Suprapubic skin (tissue), 4 donors: ENCODE results near the gene KIF5C. TPM values are rescaled to one million over a fixed set of nuclear protein-coding genes. Genes with fewer than 3 reads are reported as not detected.

ENCODE experiments used
- DNase-seq, 2 donors: peaks; one replicate each; pipeline ENCODE4 v3.0.0-alpha.2; 2019; ENCODE audit warnings: low spot score in 2 of 2
- H3K27ac ChIP-seq: fragments of 200-600 bp; sonication (generic); one replicate; pipeline ENCODE4 v1.5.1; 2019
- H3K27me3 ChIP-seq: fragments of 200-600 bp; sonication (generic); one replicate; pipeline ENCODE4 v1.5.1; 2019
- H3K36me3 ChIP-seq: fragments of 200-600 bp; sonication (generic); one replicate; pipeline ENCODE4 v1.5.1; 2019
- H3K4me1 ChIP-seq: fragments of 200-600 bp; sonication (generic); one replicate; pipeline ENCODE4 v1.5.1; 2019
- H3K4me3 ChIP-seq: fragments of 200-600 bp; sonication (generic); one replicate; pipeline ENCODE4 v1.5.1; 2019; ENCODE audit warnings: mild to moderate bottlenecking
- H3K9me3 ChIP-seq: fragments of 200-600 bp; sonication (generic); one replicate; pipeline ENCODE4 v1.5.1; 2019
- EP300 ChIP-seq: sonication (generic); formaldehyde crosslinking; IDR thresholded peaks from one replicate; pipeline ENCODE4 v1.6.1; 2017; ENCODE audit warnings: antibody characterized with exemption
- POLR2A ChIP-seq, 2 donors: fragments of 450-650 bp; IDR thresholded peaks; one replicate each; pipeline ENCODE4 v1.6.1; 2017; ENCODE audit warnings: antibody characterized with exemption in 2 of 2, mild to moderate bottlenecking in 2 of 2, moderate library complexity in 2 of 2
- POLR2AphosphoS5 ChIP-seq, 3 donors: sonication (generic); formaldehyde crosslinking; IDR thresholded peaks; one replicate each; pipeline ENCODE4 v1.6.1; 2017; ENCODE audit warnings: antibody characterized with exemption in 3 of 3
- WGBS: methylation state at CpG from one replicate; pipeline ENCODE4 v1.1.5; 2018; 5-methylcytosine and 5-hydroxymethylcytosine counted together
- total RNA-seq, 4 donors: library from RNA; depleted of rRNA; stranded (reverse); fragments of >200 nt; gene quantifications; one replicate each; pipeline ENCODE4 v1.1.0, GENCODE V29; 2016
- TF ChIP-seq, protein P1 (sequence below), 2 donors: fragments of 200-600 bp in 1 of 2; fragments of 450-650 bp in 1 of 2; sonication (generic) in 1 of 2; IDR thresholded peaks; one replicate each; pipeline ENCODE4 v1.5.1; 2016 to 2019; ENCODE audit warnings: antibody characterized with exemption in 2 of 2, mild to moderate bottlenecking in 1 of 2, moderate library complexity in 1 of 2

KIF5C gene
- total RNA-seq, 4 donors from 2014 or later, result 0.30 to 3.2 (median 1.5) TPM

DNA sequence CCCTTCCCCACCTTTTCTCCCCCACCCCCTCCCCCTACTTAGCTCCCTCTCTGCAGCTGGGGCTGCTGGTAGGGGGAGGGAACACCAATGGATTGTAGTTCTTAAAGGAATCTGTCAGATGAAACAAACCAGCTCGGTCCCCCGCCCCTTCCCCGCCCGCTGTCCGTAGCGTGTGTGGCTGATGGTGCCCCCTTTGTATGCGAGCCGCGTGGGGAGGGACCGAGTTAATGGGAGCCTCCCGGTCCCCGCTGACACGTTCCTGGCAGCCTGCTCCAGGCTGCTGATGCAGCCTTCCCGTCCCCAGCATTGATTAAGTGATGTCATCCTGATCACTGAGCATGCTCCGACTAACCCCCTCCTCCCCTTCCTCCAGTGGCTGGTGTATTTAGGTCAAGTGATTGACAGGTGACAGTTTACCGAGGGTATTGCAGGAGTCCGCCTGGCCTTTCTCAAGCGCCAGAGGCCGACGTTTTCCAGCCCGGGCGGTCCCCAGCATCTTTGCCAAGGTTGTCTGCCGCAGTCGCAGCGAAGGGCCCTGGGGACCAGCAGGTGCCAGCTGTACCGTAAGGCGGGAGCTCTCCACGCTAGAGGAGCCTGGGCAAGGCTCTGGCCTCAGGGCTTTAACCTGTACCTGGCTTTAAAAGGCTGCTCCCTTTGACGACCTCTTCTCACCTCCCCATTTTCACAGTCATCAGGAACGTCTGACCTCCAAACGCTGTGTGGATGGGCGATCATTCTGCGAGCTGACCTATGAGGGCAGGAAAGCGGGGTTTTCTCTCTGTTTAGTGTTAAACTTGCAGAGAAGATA lies 1.8 kb downstream of the KIF5C start:
- DNase-seq, result peak in 1 of 2 donors; percentile 60
- H3K9me3 ChIP-seq, result no peaks in the 10 kb centered on the region
- H3K27ac ChIP-seq, result no peak overlapping the region
- peak overlapping the region; percentile 46 for H3K4me3 ChIP-seq
- H3K27me3 ChIP-seq, result peaks cover 52% of the 10 kb centered on the region
- TF ChIP-seq EP300 (no peak), POLR2A (IDR thresholded peaks at IDR 0.05) (no peak), POLR2AphosphoS5 (IDR thresholded peaks at IDR 0.05) (no peak)
- TF ChIP-seq, protein P1, sequence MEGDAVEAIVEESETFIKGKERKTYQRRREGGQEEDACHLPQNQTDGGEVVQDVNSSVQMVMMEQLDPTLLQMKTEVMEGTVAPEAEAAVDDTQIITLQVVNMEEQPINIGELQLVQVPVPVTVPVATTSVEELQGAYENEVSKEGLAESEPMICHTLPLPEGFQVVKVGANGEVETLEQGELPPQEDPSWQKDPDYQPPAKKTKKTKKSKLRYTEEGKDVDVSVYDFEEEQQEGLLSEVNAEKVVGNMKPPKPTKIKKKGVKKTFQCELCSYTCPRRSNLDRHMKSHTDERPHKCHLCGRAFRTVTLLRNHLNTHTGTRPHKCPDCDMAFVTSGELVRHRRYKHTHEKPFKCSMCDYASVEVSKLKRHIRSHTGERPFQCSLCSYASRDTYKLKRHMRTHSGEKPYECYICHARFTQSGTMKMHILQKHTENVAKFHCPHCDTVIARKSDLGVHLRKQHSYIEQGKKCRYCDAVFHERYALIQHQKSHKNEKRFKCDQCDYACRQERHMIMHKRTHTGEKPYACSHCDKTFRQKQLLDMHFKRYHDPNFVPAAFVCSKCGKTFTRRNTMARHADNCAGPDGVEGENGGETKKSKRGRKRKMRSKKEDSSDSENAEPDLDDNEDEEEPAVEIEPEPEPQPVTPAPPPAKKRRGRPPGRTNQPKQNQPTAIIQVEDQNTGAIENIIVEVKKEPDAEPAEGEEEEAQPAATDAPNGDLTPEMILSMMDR (IDR thresholded peaks at IDR 0.05), result no peak
- H3K36me3 ChIP-seq, result no peaks in the 10 kb centered on the region
- WGBS, result 8% methylated on average over 32 of the region's 34 CpGs
- peaks cover 28% of the 10 kb centered on the region for H3K4me1 ChIP-seq

DNA sequence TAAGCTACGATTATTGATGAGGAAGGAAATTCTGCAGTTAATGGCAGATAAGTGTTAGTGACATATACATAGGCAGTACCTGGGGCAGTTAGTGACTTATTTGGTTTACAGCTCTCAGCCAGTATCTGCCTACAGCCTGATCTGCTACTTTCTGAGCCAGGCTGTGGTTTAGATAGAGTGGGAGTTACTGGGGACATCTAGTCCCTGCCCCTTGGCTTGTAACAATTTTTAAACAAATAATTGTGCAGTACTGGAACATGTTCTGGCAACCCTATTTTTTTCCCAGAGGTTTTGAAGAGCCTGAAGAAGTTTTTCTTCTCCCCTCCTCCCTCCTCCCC lies 2.3 kb downstream of the KIF5C start:
- no peak overlapping the region for H3K27ac ChIP-seq
- DNase-seq, result no peak
- 17% methylated on average over 1 of the region's 1 CpG for WGBS
- no peaks in the 10 kb centered on the region for H3K9me3 ChIP-seq
- TF ChIP-seq, protein P1 (IDR thresholded peaks at IDR 0.05), result no peak
- TF ChIP-seq EP300, result no peak
- TF ChIP-seq POLR2AphosphoS5 (IDR thresholded peaks at IDR 0.05), result no peak
- no peak overlapping the region for H3K4me3 ChIP-seq
- no peaks in the 10 kb centered on the region for H3K36me3 ChIP-seq
- H3K4me1 ChIP-seq, result peaks cover 28% of the 10 kb centered on the region
- H3K27me3 ChIP-seq, result peaks cover 57% of the 10 kb centered on the region

DNA sequence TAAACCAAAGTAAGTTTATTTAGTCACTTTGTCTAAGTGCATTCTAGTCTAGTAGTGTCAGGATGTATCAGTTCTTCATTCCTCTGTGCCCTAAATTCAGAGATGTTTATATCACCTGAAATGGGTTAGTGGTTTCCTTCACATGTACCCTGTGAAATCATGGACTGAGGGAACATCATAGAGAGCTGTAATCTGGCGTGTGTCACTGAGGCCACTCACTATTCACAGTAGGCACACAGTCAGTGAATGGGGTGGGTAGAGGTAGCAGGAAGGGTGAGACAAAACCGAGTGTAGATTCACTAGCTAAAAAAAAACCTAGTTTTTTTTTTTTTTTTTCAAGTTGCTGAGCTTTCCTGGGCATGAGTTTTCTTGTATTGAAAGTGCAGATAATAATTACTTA lies 5.6 kb downstream of the KIF5C start:
- H3K4me3 ChIP-seq, result no peak overlapping the region
- H3K27me3 ChIP-seq, result peaks cover 46% of the 10 kb centered on the region
- WGBS, result 86% methylated on average over 2 of the region's 2 CpGs
- H3K36me3 ChIP-seq, result no peaks in the 10 kb centered on the region
- no peak for TF ChIP-seq POLR2A (IDR thresholded peaks at IDR 0.05)
- TF ChIP-seq, protein P1 (IDR thresholded peaks at IDR 0.05), result no peak
- no peak for TF ChIP-seq EP300
- TF ChIP-seq POLR2AphosphoS5 (IDR thresholded peaks at IDR 0.05), result no peak
- H3K9me3 ChIP-seq, result no peaks in the 10 kb centered on the region
- no peak for DNase-seq
- no peak overlapping the region for H3K27ac ChIP-seq
- H3K4me1 ChIP-seq, result peaks cover 18% of the 10 kb centered on the region

DNA sequence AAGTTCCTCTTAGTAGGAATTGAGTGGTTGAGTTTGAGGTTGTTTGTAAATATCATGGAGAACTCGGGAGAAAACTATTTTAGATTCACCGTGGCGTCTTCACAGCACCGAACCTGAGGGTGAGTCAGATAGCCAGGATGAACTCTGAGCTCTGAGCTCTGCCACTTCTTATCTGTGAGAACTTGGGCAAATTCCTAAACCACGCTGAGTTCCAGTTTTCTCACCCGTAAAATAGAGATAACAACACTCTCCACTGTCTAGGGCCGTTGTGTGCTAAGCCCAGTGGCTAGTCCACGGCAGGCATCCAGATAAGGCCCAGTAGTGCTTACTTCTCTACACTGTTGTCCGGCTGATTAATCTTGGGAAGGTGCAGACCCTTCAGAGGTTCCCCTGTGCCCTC lies 7.0 kb downstream of the KIF5C start:
- Histone ChIP-seq H3K9me3 (no peaks in the 10 kb centered on the region), H3K36me3 (no peaks in the 10 kb centered on the region), H3K4me3 (no peak overlapping the region), H3K27me3 (peaks cover 41% of the 10 kb centered on the region), H3K4me1 (peaks cover 4% of the 10 kb centered on the region), H3K27ac (no peak overlapping the region)
- no peak for TF ChIP-seq EP300
- TF ChIP-seq POLR2A (IDR thresholded peaks at IDR 0.05), result no peak
- no peak for TF ChIP-seq POLR2AphosphoS5 (IDR thresholded peaks at IDR 0.05)
- 79% methylated on average over 9 of the region's 9 CpGs for WGBS
- no peak for DNase-seq

DNA sequence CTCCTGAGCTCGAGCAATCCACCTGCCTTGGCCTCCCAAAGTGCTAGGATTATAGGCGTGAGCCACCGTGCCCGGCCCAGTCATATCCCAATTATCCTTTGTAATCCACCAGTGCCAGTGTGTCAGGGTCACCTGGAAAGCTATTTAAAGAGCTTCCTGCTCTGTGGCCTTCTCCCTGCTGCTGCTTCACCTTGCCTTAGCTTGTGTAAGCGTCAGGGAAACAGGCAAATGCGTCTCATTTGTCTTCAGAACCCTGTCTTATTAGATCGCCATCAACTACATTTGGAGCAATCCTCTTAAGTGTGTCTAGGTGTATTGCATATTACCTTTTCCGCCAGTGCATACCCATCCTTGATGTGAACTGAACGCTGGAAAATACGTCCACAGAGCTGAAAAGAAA lies 10.2 kb downstream of the KIF5C start:
- H3K4me3 ChIP-seq, result no peak overlapping the region
- H3K27ac ChIP-seq, result no peak overlapping the region
- no peaks in the 10 kb centered on the region for H3K9me3 ChIP-seq
- no peaks in the 10 kb centered on the region for H3K36me3 ChIP-seq
- no peak for DNase-seq
- peaks cover 49% of the 10 kb centered on the region for H3K27me3 ChIP-seq
- WGBS, result 90% methylated on average over 10 of the region's 10 CpGs
- no peak for TF ChIP-seq POLR2AphosphoS5 (IDR thresholded peaks at IDR 0.05)
- no peak for TF ChIP-seq EP300
- TF ChIP-seq, protein P1 (IDR thresholded peaks at IDR 0.05), result no peak
- no peak for TF ChIP-seq POLR2A (IDR thresholded peaks at IDR 0.05)
- H3K4me1 ChIP-seq, result peaks cover 12% of the 10 kb centered on the region
